Muscle layer of colon (tissue), 2 donors: ENCODE results near the gene SERGEF.

ENCODE experiments used
- H3K27ac ChIP-seq: one replicate; pipeline ENCODE4 v1.7.0; 2013; ENCODE audit warnings: low read depth, mild to moderate bottlenecking, low read length, moderate library complexity
- H3K27me3 ChIP-seq, 2 donors: one replicate each; pipeline ENCODE4 v1.7.0; 2013; ENCODE audit warnings: low read length in 2 of 2, mild to moderate bottlenecking in 2 of 2; ENCODE audit not compliant: insufficient read depth in 2 of 2, control insufficient read depth in 1 of 2
- H3K36me3 ChIP-seq: one replicate; pipeline ENCODE4 v1.7.0; 2013; ENCODE audit warnings: mild to moderate bottlenecking, low read length; ENCODE audit not compliant: insufficient read depth
- H3K4me1 ChIP-seq: one replicate; pipeline ENCODE4 v1.7.0; 2013; ENCODE audit warnings: mild to moderate bottlenecking, low read length; ENCODE audit not compliant: insufficient read depth
- H3K4me3 ChIP-seq, 2 donors: one replicate each; pipeline ENCODE4 v1.7.0; 2013; ENCODE audit warnings: low read length in 2 of 2, low read depth in 1 of 2, mild to moderate bottlenecking in 1 of 2, moderate library complexity in 1 of 2
- H3K9ac ChIP-seq: one replicate; pipeline ENCODE4 v1.7.0; 2013; ENCODE audit warnings: low read length
- H3K9me3 ChIP-seq: one replicate; pipeline ENCODE4 v1.7.0; 2013; ENCODE audit warnings: mild to moderate bottlenecking, low read length
- donor health status: abdominal sarcoma.
- donor health status: Adenocarcinoma of cecum.

Gene SERGEF

DNA sequence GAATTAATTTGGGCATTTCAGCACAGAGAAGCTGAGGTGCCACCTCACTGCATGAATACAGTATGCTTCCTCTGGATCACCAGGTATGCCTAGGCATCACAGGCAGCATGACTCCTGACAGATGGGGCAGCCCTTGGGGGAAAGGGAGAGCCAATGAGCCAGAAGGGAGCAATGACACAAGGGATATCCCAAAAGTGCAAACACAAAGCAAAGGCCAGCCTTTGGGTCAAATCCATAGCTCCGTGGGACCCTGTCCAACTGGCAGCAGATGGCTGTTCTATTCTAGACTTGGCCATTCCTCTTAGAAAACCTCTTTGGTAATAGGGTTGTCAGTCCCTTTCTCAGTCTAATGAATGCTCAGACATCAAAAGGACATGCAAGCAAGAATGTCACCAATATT lies 73.3 kb downstream of the SERGEF start:
- no peaks in the 10 kb centered on the region for H3K9me3 ChIP-seq
- H3K4me3 ChIP-seq, result no peak overlapping the region
- H3K27ac ChIP-seq, result no peak overlapping the region
- H3K27me3 ChIP-seq, result no peaks in the 10 kb centered on the region
- H3K4me1 ChIP-seq, result no peaks in the 10 kb centered on the region
- H3K9ac ChIP-seq, result no peak overlapping the region
- no peaks in the 10 kb centered on the region for H3K36me3 ChIP-seq

DNA sequence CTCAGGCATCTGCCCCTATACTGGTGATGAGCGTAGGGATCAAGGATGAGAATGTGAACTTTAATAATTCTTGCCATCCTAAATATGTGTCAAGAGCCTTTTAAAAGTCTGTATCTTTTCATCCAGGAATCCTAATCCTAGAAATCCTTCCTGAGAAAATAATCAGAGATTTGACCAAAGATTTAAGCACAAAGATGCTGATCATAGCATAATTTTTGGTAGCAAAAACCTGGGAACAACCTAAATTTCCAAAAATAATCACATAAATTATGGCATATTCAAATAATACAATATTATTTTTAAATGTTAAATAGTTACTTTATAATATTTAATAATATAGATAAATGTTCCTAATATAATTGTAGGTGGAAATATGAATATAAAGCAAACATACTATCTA lies 76.1 kb downstream of the SERGEF start:
- Histone ChIP-seq H3K27me3 (no peaks in the 10 kb centered on the region), H3K9me3 (no peaks in the 10 kb centered on the region), H3K27ac (no peak overlapping the region), H3K4me3 (no peak overlapping the region), H3K36me3 (no peaks in the 10 kb centered on the region), H3K4me1 (no peaks in the 10 kb centered on the region), H3K9ac (no peak overlapping the region)

DNA sequence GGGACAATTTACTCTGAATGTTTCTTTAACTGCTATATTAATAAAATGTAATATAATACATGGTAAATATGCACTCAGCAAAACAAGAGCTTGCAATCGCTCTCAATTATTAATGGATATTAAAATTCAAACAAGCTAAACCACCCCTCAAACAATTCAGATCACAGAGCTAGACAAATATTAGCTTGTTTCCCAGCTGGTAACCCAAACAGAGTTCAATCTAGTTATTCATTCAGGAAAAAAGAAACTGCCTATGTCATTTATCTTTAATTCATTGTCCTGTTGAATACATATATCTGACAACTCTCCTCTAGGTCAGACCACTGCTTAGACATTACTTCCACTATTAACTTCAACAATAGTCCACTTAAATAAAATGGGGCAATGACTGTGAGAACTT lies 78.7 kb downstream of the SERGEF start:
- Histone ChIP-seq H3K27me3 (no peaks in the 10 kb centered on the region), H3K4me1 (no peaks in the 10 kb centered on the region), H3K27ac (no peak overlapping the region), H3K9ac (no peak overlapping the region), H3K36me3 (no peaks in the 10 kb centered on the region), H3K4me3 (no peak overlapping the region), H3K9me3 (no peaks in the 10 kb centered on the region)

DNA sequence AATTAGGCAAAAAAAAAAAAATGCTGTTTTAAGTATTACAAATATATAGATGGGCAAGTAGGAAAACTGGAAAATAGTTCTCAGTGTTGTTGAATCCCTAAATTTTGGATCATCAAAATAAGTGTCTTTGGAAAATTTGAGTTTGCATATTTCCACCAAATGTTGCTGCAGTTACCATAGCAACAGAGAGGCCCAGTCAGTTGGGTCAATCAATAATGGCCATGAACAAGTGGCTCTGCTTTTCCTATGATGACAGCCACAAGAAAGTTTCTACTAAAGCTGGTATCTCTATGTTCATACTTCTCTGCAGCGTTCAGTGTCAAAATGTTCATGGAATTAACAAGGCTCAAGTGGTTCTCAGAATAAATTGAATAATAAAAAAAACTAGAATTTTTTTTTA lies 79.1 kb downstream of the SERGEF start:
- Histone ChIP-seq H3K27ac (no peak overlapping the region), H3K9ac (no peak overlapping the region), H3K4me1 (no peaks in the 10 kb centered on the region), H3K27me3 (no peaks in the 10 kb centered on the region), H3K4me3 (no peak overlapping the region), H3K36me3 (no peaks in the 10 kb centered on the region), H3K9me3 (no peaks in the 10 kb centered on the region)

DNA sequence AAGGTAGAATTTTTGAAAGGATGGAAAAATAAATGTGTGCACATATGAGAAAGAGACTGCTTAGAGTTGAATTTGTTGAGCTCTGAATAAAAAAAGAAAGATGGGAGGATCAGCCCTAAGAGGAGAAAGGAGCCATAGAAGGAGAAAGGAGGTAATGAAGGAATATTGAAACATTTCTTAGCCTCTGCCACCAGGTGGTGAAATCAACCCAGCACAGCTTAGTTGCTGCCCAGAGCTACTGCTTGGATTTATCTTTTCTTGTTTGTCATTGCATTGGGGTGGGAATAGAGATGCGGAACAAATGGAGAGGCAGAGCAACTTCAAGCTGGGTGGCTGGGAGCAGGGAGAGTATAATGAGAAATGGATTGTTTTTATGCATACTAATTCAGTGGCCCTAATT lies 80.4 kb downstream of the SERGEF start:
- H3K9me3 ChIP-seq, result no peaks in the 10 kb centered on the region
- no peaks in the 10 kb centered on the region for H3K27me3 ChIP-seq
- no peaks in the 10 kb centered on the region for H3K36me3 ChIP-seq
- no peak overlapping the region for H3K4me3 ChIP-seq
- H3K27ac ChIP-seq, result no peak overlapping the region
- no peak overlapping the region for H3K9ac ChIP-seq
- no peaks in the 10 kb centered on the region for H3K4me1 ChIP-seq

DNA sequence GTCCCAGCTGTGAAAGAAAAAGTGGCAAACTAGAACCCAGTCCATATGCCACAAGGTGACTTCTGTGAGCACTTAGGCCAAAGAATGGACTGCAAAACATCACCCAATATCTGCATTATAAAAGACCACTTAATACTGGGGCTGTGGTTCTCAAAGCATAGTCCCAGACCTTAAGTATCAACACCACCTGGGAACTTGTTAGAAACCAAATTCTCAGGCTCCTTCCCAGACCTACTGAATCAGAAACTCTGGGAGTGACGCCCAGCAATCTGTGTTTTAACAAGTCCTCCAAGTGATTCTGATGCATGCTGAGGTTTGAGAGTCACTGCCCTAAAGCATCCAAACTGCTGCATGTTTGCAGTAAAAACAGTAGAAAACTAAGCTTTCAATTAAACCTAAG lies 81.3 kb downstream of the SERGEF start:
- H3K9ac ChIP-seq, result no peak overlapping the region
- H3K27ac ChIP-seq, result no peak overlapping the region
- no peaks in the 10 kb centered on the region for H3K9me3 ChIP-seq

DNA sequence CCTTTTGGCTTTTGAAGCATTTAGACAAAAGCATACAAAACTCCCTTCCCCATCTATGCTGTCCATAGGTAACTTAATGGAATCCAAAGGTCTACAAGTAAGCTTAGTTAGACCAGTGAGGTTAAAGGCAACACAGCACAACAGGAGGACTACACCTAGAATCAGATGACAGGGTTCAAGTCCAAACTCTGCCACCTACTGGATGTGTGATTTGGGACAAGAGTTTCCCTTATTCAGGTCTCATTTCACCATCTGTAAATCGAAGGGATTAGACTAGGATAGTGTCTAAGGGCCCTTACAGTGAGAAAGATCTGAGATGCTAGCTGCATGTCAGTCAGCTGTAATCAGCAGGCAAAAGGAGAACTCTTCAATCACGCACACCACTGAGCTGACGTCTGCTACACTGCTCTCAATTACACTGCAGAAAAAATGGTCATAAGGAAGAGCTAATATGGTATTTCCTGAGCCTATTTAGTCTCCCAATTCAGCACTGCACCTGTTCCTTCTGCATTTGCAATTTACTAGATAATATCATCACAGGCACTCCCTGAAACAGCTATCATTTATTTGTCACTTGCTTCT lies 82.2 kb downstream of the SERGEF start:
- no peak overlapping the region for H3K4me3 ChIP-seq
- no peak overlapping the region for H3K9ac ChIP-seq
- no peaks in the 10 kb centered on the region for H3K4me1 ChIP-seq
- no peaks in the 10 kb centered on the region for H3K27me3 ChIP-seq
- no peak overlapping the region for H3K27ac ChIP-seq
- no peaks in the 10 kb centered on the region for H3K36me3 ChIP-seq
- H3K9me3 ChIP-seq, result no peaks in the 10 kb centered on the region

More for the DNA sequence above, 81.3 kb downstream of the SERGEF start:
- Histone ChIP-seq H3K36me3 (no peaks in the 10 kb centered on the region), H3K4me3 (no peak overlapping the region), H3K27me3 (no peaks in the 10 kb centered on the region), H3K4me1 (no peaks in the 10 kb centered on the region)

DNA sequence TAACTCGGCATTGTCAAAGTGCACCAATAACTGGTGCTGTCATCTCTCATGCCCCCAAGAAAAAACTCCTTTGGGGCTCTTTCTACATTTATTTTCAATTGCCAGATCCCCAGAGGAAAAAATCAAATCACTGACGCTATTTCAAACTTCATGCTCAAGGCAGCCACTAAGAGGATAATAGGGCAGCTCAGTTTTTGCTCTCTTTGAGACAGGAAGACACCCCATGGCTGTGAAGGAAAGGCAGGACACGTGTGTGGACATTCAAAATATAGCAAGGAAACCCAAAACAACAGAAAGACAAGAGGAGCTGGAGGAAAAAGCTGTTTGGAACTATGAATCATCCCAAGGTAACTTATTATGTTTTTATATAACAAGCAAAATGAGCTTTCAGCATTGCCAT lies 83.7 kb downstream of the SERGEF start:
- Histone ChIP-seq H3K27me3 (no peaks in the 10 kb centered on the region), H3K4me1 (no peaks in the 10 kb centered on the region), H3K4me3 (no peak overlapping the region), H3K9me3 (no peaks in the 10 kb centered on the region), H3K36me3 (no peaks in the 10 kb centered on the region), H3K9ac (no peak overlapping the region), H3K27ac (no peak overlapping the region)

DNA sequence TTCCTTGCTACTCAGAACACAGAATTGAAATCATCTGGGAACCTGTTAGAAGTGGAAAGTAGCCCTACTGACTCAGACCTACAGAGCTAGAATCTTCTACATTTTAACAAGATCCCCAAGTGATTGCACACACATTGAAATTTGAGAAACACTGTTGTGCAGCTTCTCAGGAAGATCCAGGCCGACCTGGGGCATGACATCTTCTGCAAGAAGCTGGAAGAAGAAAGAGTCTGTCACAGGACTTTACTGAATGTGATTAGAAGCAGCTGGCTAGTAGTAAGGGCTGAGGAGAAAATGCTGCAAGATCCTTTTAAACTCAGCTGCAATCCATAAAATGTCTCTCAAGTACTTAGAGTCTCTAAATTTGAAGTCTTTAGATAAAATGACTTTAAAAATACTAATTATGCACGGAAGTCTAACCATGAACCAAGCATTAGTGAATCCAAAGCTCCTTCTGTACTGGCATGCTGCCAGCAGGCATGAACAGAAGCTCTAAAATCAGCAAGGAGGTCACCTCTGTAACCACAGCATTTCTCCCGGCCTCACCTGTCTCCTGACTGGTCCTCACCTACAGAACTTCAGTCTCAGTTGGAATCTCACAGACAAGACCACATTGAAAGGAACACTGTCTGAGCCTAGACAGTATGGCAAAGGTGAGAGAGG lies 85.0 kb downstream of the SERGEF start:
- no peak overlapping the region for H3K4me3 ChIP-seq
- H3K36me3 ChIP-seq, result no peaks in the 10 kb centered on the region
- H3K9ac ChIP-seq, result no peak overlapping the region
- H3K27ac ChIP-seq, result no peak overlapping the region
- no peaks in the 10 kb centered on the region for H3K4me1 ChIP-seq
- no peaks in the 10 kb centered on the region for H3K27me3 ChIP-seq
- no peaks in the 10 kb centered on the region for H3K9me3 ChIP-seq

DNA sequence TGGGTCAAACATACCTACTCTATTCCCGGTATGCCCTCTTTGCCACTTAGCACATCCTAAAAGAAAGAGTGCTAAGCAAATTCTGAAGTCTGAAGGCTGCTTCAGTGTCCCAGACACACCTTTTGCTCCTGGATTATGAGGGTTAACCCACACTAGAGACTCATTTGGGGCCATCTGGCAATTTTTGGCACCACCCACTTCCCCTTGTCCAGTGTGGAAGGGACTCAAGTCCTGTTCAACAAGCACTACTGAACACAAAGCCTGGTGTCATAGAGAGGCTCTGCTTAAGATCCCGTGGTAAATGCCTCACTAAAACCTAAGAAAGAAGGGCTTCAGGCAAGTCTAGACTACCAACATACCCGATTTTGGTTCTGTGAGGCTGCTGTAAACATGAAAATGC lies 85.8 kb downstream of the SERGEF start:
- no peaks in the 10 kb centered on the region for H3K36me3 ChIP-seq
- no peak overlapping the region for H3K27ac ChIP-seq
- H3K4me3 ChIP-seq, result no peak overlapping the region
- H3K9ac ChIP-seq, result no peak overlapping the region
- H3K4me1 ChIP-seq, result no peaks in the 10 kb centered on the region
- H3K9me3 ChIP-seq, result no peaks in the 10 kb centered on the region
- H3K27me3 ChIP-seq, result no peaks in the 10 kb centered on the region

DNA sequence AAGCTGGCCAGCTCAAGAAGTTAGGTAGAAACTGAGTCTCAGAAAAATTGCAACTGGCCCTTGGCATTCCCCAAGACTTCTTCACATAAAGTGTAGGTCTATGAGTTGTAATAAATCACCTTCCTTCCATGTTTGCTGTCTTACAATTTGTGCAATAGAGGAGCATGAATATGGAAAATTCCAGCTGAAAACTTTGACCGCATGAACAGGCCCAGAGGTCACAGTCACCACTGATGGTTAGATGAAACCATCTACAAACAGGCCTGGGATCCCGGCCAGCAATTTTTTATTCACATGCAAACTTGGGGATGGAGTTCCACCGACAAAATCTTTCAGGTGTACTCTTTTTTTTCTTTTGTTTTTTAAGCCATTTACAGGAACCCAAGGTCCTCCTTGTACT lies 88.1 kb downstream of the SERGEF start:
- H3K9ac ChIP-seq, result no peak overlapping the region
- H3K9me3 ChIP-seq, result no peaks in the 10 kb centered on the region
- no peak overlapping the region for H3K27ac ChIP-seq
- no peak overlapping the region for H3K4me3 ChIP-seq
- H3K4me1 ChIP-seq, result no peaks in the 10 kb centered on the region
- no peaks in the 10 kb centered on the region for H3K27me3 ChIP-seq
- H3K36me3 ChIP-seq, result no peaks in the 10 kb centered on the region

DNA sequence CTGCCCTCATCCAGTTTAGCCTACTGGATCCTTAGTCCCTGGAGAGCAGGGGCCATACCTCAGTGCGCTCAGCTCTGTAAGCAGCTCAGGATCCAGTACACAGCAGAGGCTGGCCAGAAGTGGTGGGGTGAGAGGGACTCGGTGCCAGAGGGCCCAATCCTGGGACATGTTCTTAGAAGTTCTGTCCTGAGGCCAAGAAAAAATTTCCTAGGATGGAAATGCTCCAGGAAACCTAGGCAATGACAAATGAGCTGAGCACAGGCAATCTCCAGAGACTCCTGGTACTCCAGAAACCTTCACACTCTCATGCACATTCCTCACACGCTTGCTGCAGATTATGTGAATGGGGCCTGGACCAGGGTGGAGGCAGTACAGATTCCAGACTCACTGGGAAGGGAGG lies 89.6 kb downstream of the SERGEF start:
- Histone ChIP-seq H3K4me3 (no peak overlapping the region), H3K9me3 (no peaks in the 10 kb centered on the region), H3K4me1 (no peaks in the 10 kb centered on the region), H3K36me3 (peaks cover under 1% of the 10 kb centered on the region), H3K9ac (no peak overlapping the region), H3K27me3 (no peaks in the 10 kb centered on the region), H3K27ac (no peak overlapping the region)
